Tibial nerve (tissue), 4 donors: ENCODE data around the gene CTU2. TPM values are rescaled to one million over a fixed set of nuclear protein-coding genes. Genes with fewer than 3 reads are reported as not detected.

Experiments used
- DNase-seq, 2 donors: peaks; one replicate each; pipeline ENCODE4 v3.0.0-alpha.2; 2019; ENCODE audit warnings: low spot score in 2 of 2
- H3K27ac ChIP-seq, 4 donors: fragments of 200-600 bp; sonication (generic) in 3 of 4; one replicate each; pipeline ENCODE4 v1.5.1; 2017 to 2019; ENCODE audit warnings: mild to moderate bottlenecking in 1 of 4
- H3K27me3 ChIP-seq, 2 donors: fragments of 200-600 bp; sonication (generic) in 1 of 2; one replicate each; pipeline versions ENCODE4 v1.5.1 to v1.6.0; 2017 to 2019
- H3K36me3 ChIP-seq, 3 donors: fragments of 200-600 bp; sonication (generic); one replicate each; pipeline ENCODE4 v1.5.1; 2018 to 2019
- H3K4me1 ChIP-seq, 4 donors: fragments of 200-600 bp; sonication (generic) in 3 of 4; one replicate each; pipeline ENCODE4 v1.5.1; 2017 to 2019
- H3K4me3 ChIP-seq, 4 donors: fragments of 200-600 bp; sonication (generic) in 3 of 4; one replicate each; pipeline ENCODE4 v1.5.1; 2017 to 2019; ENCODE audit warnings: mild to moderate bottlenecking in 1 of 4, moderate library complexity in 1 of 4
- H3K9me3 ChIP-seq, 4 donors: fragments of 200-600 bp; sonication (generic) in 3 of 4; one replicate each; pipeline ENCODE4 v1.5.1; 2017 to 2019
- EP300 ChIP-seq, 2 donors: sonication (generic); formaldehyde crosslinking; IDR thresholded peaks; one replicate each; pipeline ENCODE4 v1.6.1; 2017; ENCODE audit warnings: antibody characterized with exemption in 2 of 2, mild to moderate bottlenecking in 1 of 2
- POLR2A ChIP-seq, 2 donors: fragments of 450-650 bp; IDR thresholded peaks; one replicate each; pipeline ENCODE4 v1.6.1; 2017; ENCODE audit warnings: antibody characterized with exemption in 2 of 2, mild to moderate bottlenecking in 2 of 2, moderate library complexity in 2 of 2
- WGBS, 2 donors: methylation state at CpG; one replicate each; pipeline ENCODE4 v1.1.5; 2018; 5-methylcytosine and 5-hydroxymethylcytosine counted together
- total RNA-seq, 4 donors: library from RNA; depleted of rRNA; stranded (reverse); fragments of >200 nt; gene quantifications; one replicate each; pipeline ENCODE4 v1.1.0, GENCODE V29; 2016
- TF ChIP-seq, protein P1 (sequence below), 5 experiments: fragments of 200-600 bp in 3 of 5; fragments of 450-650 bp in 2 of 5; sonication (generic) in 3 of 5; IDR thresholded peaks; one replicate each; pipeline ENCODE4 v1.5.1; 2016 to 2019; ENCODE audit warnings: antibody characterized with exemption in 5 of 5, mild to moderate bottlenecking in 3 of 5, moderate library complexity in 2 of 5

Gene CTU2
- total RNA-seq, 4 donors from 2014 or later = 12.3 to 22.5 (median 12.5) TPM

GRCh38 chr16:88739977-88740726, 33.8 kb downstream of the CTU2 start:
- peaks cover 0 to 70% (median 3%) of the 10 kb centered on the region in 3 donors for H3K36me3 ChIP-seq
- DNase-seq = no peak
- 87 to 91% methylated on average over 15 to 22 of the region's 33 CpGs for WGBS, 2 donors

GRCh38 chr16:88740727-88741055, 34.4 kb downstream of the CTU2 start:
- no peak for DNase-seq
- WGBS, 2 donors = 81 to 85% methylated on average over 12 of the region's 12 CpGs
- Histone ChIP-seq H3K4me3 (no peak overlapping the region), H3K4me1 (peaks cover 0 to 34% (median 18%) of the 10 kb centered on the region in 4 donors), H3K9me3 (no peaks in the 10 kb centered on the region), H3K36me3 (peaks cover 0 to 65% (median 0%) of the 10 kb centered on the region in 3 donors), H3K27ac (no peak overlapping the region), H3K27me3 (no peaks in the 10 kb centered on the region)
- TF ChIP-seq POLR2A (IDR thresholded peaks at IDR 0.05) = no peak
- TF ChIP-seq, protein P1, sequence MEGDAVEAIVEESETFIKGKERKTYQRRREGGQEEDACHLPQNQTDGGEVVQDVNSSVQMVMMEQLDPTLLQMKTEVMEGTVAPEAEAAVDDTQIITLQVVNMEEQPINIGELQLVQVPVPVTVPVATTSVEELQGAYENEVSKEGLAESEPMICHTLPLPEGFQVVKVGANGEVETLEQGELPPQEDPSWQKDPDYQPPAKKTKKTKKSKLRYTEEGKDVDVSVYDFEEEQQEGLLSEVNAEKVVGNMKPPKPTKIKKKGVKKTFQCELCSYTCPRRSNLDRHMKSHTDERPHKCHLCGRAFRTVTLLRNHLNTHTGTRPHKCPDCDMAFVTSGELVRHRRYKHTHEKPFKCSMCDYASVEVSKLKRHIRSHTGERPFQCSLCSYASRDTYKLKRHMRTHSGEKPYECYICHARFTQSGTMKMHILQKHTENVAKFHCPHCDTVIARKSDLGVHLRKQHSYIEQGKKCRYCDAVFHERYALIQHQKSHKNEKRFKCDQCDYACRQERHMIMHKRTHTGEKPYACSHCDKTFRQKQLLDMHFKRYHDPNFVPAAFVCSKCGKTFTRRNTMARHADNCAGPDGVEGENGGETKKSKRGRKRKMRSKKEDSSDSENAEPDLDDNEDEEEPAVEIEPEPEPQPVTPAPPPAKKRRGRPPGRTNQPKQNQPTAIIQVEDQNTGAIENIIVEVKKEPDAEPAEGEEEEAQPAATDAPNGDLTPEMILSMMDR (IDR thresholded peaks at IDR 0.05) = no peak
- no peak for TF ChIP-seq EP300 (IDR thresholded peaks at IDR 0.05)

More at GRCh38 chr16:88739977-88740726, 33.8 kb downstream of the CTU2 start:
- no peak overlapping the region for H3K4me3 ChIP-seq
- H3K27ac ChIP-seq = no peak overlapping the region
- TF ChIP-seq POLR2A (IDR thresholded peaks at IDR 0.05) = no peak
- TF ChIP-seq EP300 (IDR thresholded peaks at IDR 0.05) = no peak
- TF ChIP-seq, protein P1 (IDR thresholded peaks at IDR 0.05) = no peak
- H3K9me3 ChIP-seq = no peaks in the 10 kb centered on the region
- no peaks in the 10 kb centered on the region for H3K27me3 ChIP-seq
- peaks cover 0 to 29% (median 17%) of the 10 kb centered on the region in 4 donors for H3K4me1 ChIP-seq

GRCh38 chr16:88741368-88741767, 35.1 kb downstream of the CTU2 start:
- TF ChIP-seq POLR2A (IDR thresholded peaks at IDR 0.05) (no peak), EP300 (IDR thresholded peaks at IDR 0.05) (no peak)
- TF ChIP-seq, protein P1 (IDR thresholded peaks at IDR 0.05) = no peak
- Histone ChIP-seq H3K27ac (no peak overlapping the region), H3K4me3 (no peak overlapping the region), H3K36me3 (peaks cover 0 to 58% (median 0%) of the 10 kb centered on the region in 3 donors), H3K9me3 (no peaks in the 10 kb centered on the region), H3K27me3 (no peaks in the 10 kb centered on the region), H3K4me1 (peaks cover 0 to 41% (median 18%) of the 10 kb centered on the region in 4 donors)
- no peak for DNase-seq
- 82 to 88% methylated on average over 17 of the region's 17 CpGs for WGBS, 2 donors

DNA sequence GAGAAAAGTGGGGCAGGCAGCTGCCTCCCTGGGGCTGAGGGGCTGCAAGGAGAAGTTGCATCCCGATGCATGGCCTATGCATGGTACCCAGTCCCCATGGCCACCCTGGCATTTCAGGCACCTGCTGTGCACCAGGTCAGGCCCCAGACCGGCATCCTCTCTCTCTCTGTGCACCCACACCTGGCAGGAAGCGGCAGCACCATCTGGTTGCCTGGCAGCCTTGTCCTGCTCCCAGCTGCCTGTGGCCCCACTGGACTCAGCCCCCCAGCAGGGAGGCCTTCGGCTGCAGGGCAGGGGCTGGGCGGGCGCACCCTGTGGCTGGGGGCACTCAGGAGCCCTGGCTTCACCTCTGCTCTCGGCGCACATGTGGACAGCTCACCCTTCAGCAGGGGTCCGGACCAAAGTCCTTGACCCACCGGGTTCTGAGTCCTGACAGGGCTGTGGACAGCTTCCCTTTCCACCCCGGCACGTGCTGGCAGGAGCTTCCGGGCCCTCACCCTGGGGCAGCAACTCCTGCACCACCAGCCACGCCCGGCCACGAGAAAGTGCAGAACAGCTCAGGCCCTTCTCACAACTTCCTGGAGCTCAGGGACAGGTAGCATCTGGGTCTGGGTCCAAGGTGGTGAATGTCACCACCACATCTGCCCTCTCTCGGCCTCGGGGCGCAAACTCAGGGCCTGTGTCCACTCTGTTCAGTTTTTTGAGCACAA, 36.7 kb downstream of the CTU2 start:
- H3K27ac ChIP-seq = no peak overlapping the region
- peaks cover 0 to 48% (median 0%) of the 10 kb centered on the region in 3 donors for H3K36me3 ChIP-seq
- H3K4me1 ChIP-seq = peaks cover 0 to 46% (median 14%) of the 10 kb centered on the region in 4 donors
- H3K27me3 ChIP-seq = no peaks in the 10 kb centered on the region
- TF ChIP-seq, protein P1 (IDR thresholded peaks at IDR 0.05) = no peak
- no peak for TF ChIP-seq POLR2A (IDR thresholded peaks at IDR 0.05)
- no peak for TF ChIP-seq EP300 (IDR thresholded peaks at IDR 0.05)
- WGBS, 2 donors = 91% methylated on average over 14 to 17 of the region's 19 CpGs
- no peaks in the 10 kb centered on the region for H3K9me3 ChIP-seq
- DNase-seq = no peak
- no peak overlapping the region for H3K4me3 ChIP-seq
